Measurements from ENCODE around the gene SLC37A1. TPM values are rescaled to one million over a fixed set of nuclear protein-coding genes. Genes with fewer than 3 reads are reported as not detected.

Gene SLC37A1
- total RNA-seq, 4 donors from 2014 or later: 2.3 to 8.8 (median 6.3) TPM

DNA sequence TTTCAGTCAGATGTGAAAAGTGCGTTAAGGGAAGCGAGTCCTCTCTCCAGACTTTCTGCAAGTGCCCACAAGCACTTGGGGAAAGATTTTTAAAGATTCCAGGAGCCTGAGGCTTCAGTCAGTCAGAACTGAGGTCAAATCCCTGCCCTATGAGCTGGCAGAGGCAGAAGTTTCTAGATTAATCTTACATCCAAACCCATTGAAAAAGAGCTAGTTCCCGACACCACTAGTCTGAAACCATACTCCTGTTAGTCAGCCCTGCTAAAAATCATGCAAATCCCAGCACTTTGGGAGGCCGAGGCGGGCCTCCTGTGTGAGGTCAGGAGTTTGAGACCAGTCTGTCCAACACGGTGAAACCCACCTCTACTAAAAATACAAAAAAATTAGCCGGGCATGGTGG, 38.6 kb upstream of the SLC37A1 start:
- no peak for TF ChIP-seq POLR2A (IDR thresholded peaks at IDR 0.05)
- TF ChIP-seq, protein P1, sequence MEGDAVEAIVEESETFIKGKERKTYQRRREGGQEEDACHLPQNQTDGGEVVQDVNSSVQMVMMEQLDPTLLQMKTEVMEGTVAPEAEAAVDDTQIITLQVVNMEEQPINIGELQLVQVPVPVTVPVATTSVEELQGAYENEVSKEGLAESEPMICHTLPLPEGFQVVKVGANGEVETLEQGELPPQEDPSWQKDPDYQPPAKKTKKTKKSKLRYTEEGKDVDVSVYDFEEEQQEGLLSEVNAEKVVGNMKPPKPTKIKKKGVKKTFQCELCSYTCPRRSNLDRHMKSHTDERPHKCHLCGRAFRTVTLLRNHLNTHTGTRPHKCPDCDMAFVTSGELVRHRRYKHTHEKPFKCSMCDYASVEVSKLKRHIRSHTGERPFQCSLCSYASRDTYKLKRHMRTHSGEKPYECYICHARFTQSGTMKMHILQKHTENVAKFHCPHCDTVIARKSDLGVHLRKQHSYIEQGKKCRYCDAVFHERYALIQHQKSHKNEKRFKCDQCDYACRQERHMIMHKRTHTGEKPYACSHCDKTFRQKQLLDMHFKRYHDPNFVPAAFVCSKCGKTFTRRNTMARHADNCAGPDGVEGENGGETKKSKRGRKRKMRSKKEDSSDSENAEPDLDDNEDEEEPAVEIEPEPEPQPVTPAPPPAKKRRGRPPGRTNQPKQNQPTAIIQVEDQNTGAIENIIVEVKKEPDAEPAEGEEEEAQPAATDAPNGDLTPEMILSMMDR (IDR thresholded peaks at IDR 0.05): no peak
- Histone ChIP-seq H3K4me1 (no peaks in the 10 kb centered on the region), H3K4me3 (no peak overlapping the region), H3K9me3 (no peaks in the 10 kb centered on the region), H3K27ac (no peak overlapping the region), H3K36me3 (no peaks in the 10 kb centered on the region), H3K27me3 (no peaks in the 10 kb centered on the region)
- intact Hi-C loops (cut with DNase I; ENCODE audit: low total_unique reads): no loop called here
- DNase-seq: no peak

DNA sequence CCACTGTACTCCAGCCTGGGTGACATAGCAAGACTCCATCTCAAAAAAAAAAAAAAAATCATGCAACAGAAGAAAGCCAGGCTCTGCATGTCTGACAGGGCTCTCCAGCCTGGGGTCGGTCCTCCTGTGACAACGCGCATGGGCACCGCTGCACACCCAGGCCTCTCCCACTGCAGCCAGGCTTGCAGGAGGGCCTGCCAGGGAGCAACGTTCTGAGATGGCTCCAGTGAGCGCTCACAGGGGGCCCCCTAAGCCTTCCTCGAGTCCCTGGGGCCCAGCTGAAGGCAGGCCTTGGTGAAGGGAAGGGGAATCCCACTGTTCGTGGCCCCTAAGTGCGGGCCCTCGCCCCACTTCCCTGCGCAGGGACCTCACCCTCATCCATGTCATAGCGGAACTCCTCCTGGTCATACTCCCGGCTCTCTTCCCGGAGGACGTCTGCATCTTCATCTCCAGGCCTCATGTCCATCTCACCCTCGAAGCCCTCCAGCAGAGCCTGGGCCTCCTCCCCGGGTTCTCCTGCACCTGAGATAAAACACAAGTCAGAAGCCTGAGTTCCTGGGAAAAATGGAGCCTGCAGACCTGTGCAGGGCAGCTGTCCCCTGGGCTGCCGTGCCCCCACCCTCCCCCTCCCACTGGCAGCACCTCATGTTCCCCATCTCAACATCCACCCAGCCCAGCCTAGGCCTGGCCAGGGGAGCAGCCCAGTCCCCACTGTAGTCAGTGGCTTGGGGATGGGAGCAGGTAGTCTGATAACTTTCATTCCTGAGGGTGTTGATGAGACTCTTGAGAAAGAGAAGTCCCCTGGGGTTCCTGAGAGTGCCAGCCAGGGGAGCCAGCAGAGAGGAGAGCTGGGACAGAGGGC, 37.9 kb upstream of the SLC37A1 start:
- Histone ChIP-seq H3K27me3 (no peaks in the 10 kb centered on the region), H3K27ac (no peak overlapping the region), H3K4me3 (no peak overlapping the region), H3K9me3 (no peaks in the 10 kb centered on the region), H3K36me3 (no peaks in the 10 kb centered on the region), H3K4me1 (no peaks in the 10 kb centered on the region)
- TF ChIP-seq POLR2A (IDR thresholded peaks at IDR 0.05): no peak
- TF ChIP-seq, protein P1 (IDR thresholded peaks at IDR 0.05): no peak
- no peak for DNase-seq
- intact Hi-C loops (cut with DNase I; ENCODE audit: low total_unique reads): no loop called here

DNA sequence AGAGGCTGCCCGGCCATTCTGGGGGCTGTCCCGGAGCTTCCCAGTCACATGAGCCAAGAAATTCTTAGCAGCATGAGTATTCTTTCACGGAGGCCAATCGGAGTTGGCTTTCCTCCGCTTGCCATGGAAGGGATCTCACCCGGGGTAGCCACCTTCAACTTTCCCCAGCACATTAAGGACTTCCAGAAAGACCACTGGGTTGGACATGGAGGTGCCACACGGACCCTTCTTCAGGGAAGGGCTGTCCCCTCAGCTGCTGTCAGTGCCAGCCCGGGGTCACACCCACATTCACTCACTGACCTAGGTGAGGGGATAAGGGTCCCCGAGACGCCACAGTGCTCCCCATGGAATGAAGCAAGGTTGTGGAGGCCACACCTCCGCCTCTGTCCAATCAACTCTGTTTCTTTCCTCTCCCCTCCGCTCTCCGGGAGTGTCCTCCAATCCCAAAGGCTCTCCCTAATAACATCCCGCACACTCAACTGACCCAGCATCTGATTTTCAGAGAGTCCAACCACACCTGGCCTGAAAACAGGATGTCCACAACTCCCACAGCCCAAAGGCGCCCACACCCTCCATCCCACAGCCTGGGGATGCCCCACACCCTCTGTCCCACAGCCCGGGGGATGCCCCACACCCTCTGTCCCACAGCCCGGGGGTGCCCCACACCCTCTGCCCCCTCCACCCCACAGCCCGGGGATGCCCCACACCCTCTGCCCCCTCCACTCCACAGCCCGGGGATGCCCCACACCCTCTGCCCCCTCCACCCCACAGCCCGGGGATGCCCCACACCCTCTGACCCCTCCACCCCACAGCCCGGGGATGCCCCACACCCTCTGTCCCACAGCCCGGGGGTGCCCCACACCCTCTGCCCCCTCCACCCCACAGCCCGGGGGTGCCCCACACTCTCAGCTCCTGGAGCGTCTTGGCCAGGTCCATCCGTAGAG, 37.0 kb upstream of the SLC37A1 start:
- no peaks in the 10 kb centered on the region for H3K27me3 ChIP-seq
- no peaks in the 10 kb centered on the region for H3K4me1 ChIP-seq
- DNase-seq: no peak
- H3K36me3 ChIP-seq: no peaks in the 10 kb centered on the region
- TF ChIP-seq POLR2A (IDR thresholded peaks at IDR 0.05): no peak
- TF ChIP-seq, protein P1 (IDR thresholded peaks at IDR 0.05): no peak
- no peak overlapping the region for H3K27ac ChIP-seq
- H3K9me3 ChIP-seq: no peaks in the 10 kb centered on the region
- no peak overlapping the region for H3K4me3 ChIP-seq
- intact Hi-C loops (cut with DNase I; ENCODE audit: low total_unique reads): no loop called here

DNA sequence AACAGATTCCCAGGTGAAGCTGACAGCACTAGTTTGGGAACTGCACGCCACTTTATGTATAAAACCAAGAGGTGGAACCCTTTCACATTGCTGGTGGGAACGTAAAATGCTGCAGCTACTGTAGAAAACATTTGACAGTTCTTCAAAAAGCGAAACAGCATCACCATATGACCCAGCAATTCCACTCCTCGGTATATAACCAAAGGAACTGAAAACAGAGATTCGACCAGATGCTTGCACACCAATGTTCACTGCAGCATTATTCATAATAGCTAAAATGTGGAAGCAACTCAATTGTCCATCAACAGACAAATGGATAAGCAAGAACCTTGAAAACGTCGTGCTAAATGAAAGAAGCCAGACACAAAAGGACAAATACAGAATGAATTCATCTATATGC, 35.1 kb upstream of the SLC37A1 start:
- H3K4me1 ChIP-seq: no peaks in the 10 kb centered on the region
- H3K27me3 ChIP-seq: no peaks in the 10 kb centered on the region
- intact Hi-C loops (cut with DNase I; ENCODE audit: low total_unique reads): no loop called here
- no peaks in the 10 kb centered on the region for H3K36me3 ChIP-seq
- no peak overlapping the region for H3K4me3 ChIP-seq
- TF ChIP-seq, protein P1 (IDR thresholded peaks at IDR 0.05): no peak
- no peak for TF ChIP-seq POLR2A (IDR thresholded peaks at IDR 0.05)
- no peak overlapping the region for H3K27ac ChIP-seq
- no peak for DNase-seq
- H3K9me3 ChIP-seq: no peaks in the 10 kb centered on the region

DNA sequence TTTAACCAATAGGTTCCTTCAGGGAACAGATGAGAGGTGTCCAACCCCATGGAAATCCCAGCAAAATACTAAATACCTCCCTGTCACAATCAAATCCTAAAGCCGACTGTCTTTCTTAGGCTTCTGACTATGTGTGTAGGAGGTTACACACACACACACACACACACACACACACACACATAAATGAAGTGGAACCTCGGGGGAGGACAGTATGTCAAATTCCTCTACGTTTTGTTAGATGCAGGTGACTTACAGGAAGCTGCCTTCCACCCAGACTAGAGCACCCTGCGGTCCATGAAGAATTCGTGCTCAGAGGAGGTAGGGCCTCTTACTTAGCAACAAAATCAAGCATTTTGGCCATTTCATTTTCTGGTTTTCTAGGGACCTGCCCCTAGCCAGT, 34.1 kb upstream of the SLC37A1 start:
- H3K36me3 ChIP-seq: no peaks in the 10 kb centered on the region
- no peaks in the 10 kb centered on the region for H3K4me1 ChIP-seq
- intact Hi-C loops (cut with DNase I; ENCODE audit: low total_unique reads): no loop called here
- TF ChIP-seq POLR2A (IDR thresholded peaks at IDR 0.05): no peak
- TF ChIP-seq, protein P1 (IDR thresholded peaks at IDR 0.05): no peak
- no peak for DNase-seq
- no peak overlapping the region for H3K4me3 ChIP-seq
- no peaks in the 10 kb centered on the region for H3K9me3 ChIP-seq
- no peaks in the 10 kb centered on the region for H3K27me3 ChIP-seq
- H3K27ac ChIP-seq: no peak overlapping the region

Data from uterus (tissue), 4 donors.